Endothelial cell of umbilical vein (primary cell): ENCODE results near the gene MEGF10.

Source experiments
- CTCF ChIP-seq, 2 donors: IDR thresholded peaks; 1 replicate in 1 of 2; 2 replicates in 1 of 2; pipeline ENCODE4 v1.5.1; 2011; ENCODE audit warnings: low read length in 2 of 2, mild to moderate bottlenecking in 2 of 2, moderate library complexity in 2 of 2, control low read depth in 1 of 2, inconsistent platforms in 1 of 2, low read depth in 1 of 2; ENCODE audit not compliant: insufficient read depth in 1 of 2; ENCODE audit errors: extremely low read depth in 1 of 2
- EZH2 ChIP-seq: IDR thresholded peaks from 2 replicates; pipeline ENCODE4 v1.6.1; 2012; ENCODE audit warnings: borderline replicate concordance, low read depth, mild to moderate bottlenecking, moderate library complexity, low read length, inconsistent platforms; ENCODE audit not compliant: severe bottlenecking
- JUN ChIP-seq: IDR thresholded peaks from 2 replicates; pipeline ENCODE4 v1.6.1; 2011; ENCODE audit warnings: borderline replicate concordance, low read depth; ENCODE audit not compliant: insufficient read length, insufficient read depth
- MYC ChIP-seq: IDR thresholded peaks from one replicate; pipeline ENCODE4 v1.6.1; 2011; ENCODE audit warnings: mild to moderate bottlenecking, low read depth, low read length
- POLR2AphosphoS5 ChIP-seq: IDR thresholded peaks from 2 replicates; pipeline ENCODE4 v1.6.1; 2012; ENCODE audit warnings: low read depth, mild to moderate bottlenecking, control low read depth, low read length, moderate library complexity; ENCODE audit not compliant: insufficient read depth

- no peak for TF ChIP-seq JUN
- TF ChIP-seq CTCF (IDR thresholded peaks at IDR 0.05; ENCODE audit: extremely low read depth in 1 of 2, insufficient read depth in 1 of 2, low read depth in 1 of 2, low read length in 2 of 2) = no peak
- TF ChIP-seq MYC = no peak
- no peak for TF ChIP-seq POLR2AphosphoS5
- TF ChIP-seq EZH2 = no peak
Measured at GRCh38 chr5:127375124-127375523, 84.5 kb downstream of the MEGF10 start.
